ENCODE measurements around the gene DCAF10.

GRCh38 chr9:37859043-37859442, 58.4 kb downstream of the DCAF10 start:
- peak; percentile 45; the same call in 1 of the 2 replicates for TF ChIP-seq CTCF (conservative IDR thresholded peaks at IDR 0.05; ENCODE audit: low read depth, low read length)
- TF ChIP-seq EZH2 (IDR thresholded peaks at IDR 0.05; ENCODE audit: low read length, unreplicated experiment): no peak
